ENCODE data around the gene CPAMD8.

The CPAMD8 gene

GRCh38 chr19:16914421-16914820 lies 112.2 kb downstream of the CPAMD8 start:
- DNase-seq: no peak
- H3K4me3 ChIP-seq (ENCODE audit: control insufficient read depth in 1 of 7, extremely low read depth in 1 of 7, insufficient read depth in 4 of 7, low read depth in 2 of 7, low read length in 6 of 7): no peak overlapping the region
- WGBS (ENCODE audit: insufficient coverage): 97% methylated on average over 9 of the region's 11 CpGs
- no peaks in the 10 kb centered on the region for H3K36me3 ChIP-seq (ENCODE audit: control insufficient read depth in 4 of 4, insufficient read depth in 4 of 4, low read length in 3 of 4)
- H3K4me1 ChIP-seq (ENCODE audit: control extremely low read depth in 1 of 4, control insufficient read depth in 4 of 4, insufficient read depth in 4 of 4, low read length in 3 of 4): no peaks in the 10 kb centered on the region
- peaks cover 0 to 1% (median 0%) of the 10 kb centered on the region in 5 experiments for H3K27me3 ChIP-seq (replicated peaks in 2 of 5; ENCODE audit: control insufficient read depth in 4 of 5, insufficient read depth in 5 of 5, low read length in 4 of 5)
- CTCF ChIA-PET: no interaction called here
- POLR2A ChIA-PET: no interaction called here
- H3K9me3 ChIP-seq (ENCODE audit: control extremely low read depth in 1 of 5, control insufficient read depth in 4 of 5, insufficient read depth in 2 of 5, low read depth in 1 of 5, low read length in 4 of 5): peaks cover 2 to 39% (median 17%) of the 10 kb centered on the region in 5 experiments
- no peak overlapping the region for H3K27ac ChIP-seq (ENCODE audit: insufficient read depth in 1 of 2, low read depth in 1 of 2, low read length in 2 of 2, poor library complexity in 1 of 2, severe bottlenecking in 2 of 2)

GRCh38 chr19:16912780-16913179 lies 113.8 kb downstream of the CPAMD8 start:
- H3K36me3 ChIP-seq (ENCODE audit: control insufficient read depth in 4 of 4, insufficient read depth in 4 of 4, low read length in 3 of 4): no peaks in the 10 kb centered on the region
- WGBS (ENCODE audit: insufficient coverage): 83% methylated on average over 3 of the region's 4 CpGs
- no peaks in the 10 kb centered on the region for H3K4me1 ChIP-seq (ENCODE audit: control extremely low read depth in 1 of 4, control insufficient read depth in 4 of 4, insufficient read depth in 4 of 4, low read length in 3 of 4)
- ChIA-PET POLR2A (no interaction called here), CTCF (no interaction called here)
- H3K27me3 ChIP-seq (replicated peaks in 2 of 5; ENCODE audit: control insufficient read depth in 4 of 5, insufficient read depth in 5 of 5, low read length in 4 of 5): peaks cover 0 to 1% (median 0%) of the 10 kb centered on the region in 5 experiments
- no peak overlapping the region for H3K27ac ChIP-seq (ENCODE audit: insufficient read depth in 1 of 2, low read depth in 1 of 2, low read length in 2 of 2, poor library complexity in 1 of 2, severe bottlenecking in 2 of 2)
- H3K4me3 ChIP-seq (ENCODE audit: control insufficient read depth in 1 of 7, extremely low read depth in 1 of 7, insufficient read depth in 4 of 7, low read depth in 2 of 7, low read length in 6 of 7): no peak overlapping the region
- H3K9me3 ChIP-seq (ENCODE audit: control extremely low read depth in 1 of 5, control insufficient read depth in 4 of 5, insufficient read depth in 2 of 5, low read depth in 1 of 5, low read length in 4 of 5): peaks cover 2 to 34% (median 17%) of the 10 kb centered on the region in 5 experiments
- DNase-seq: no peak

GRCh38 chr19:16911046-16911445 lies 115.6 kb downstream of the CPAMD8 start:
- Histone ChIP-seq H3K9me3 (ENCODE audit: control extremely low read depth in 1 of 5, control insufficient read depth in 4 of 5, insufficient read depth in 2 of 5, low read depth in 1 of 5, low read length in 4 of 5) (peaks cover 2 to 34% (median 17%) of the 10 kb centered on the region in 5 experiments), H3K27ac (ENCODE audit: insufficient read depth in 1 of 2, low read depth in 1 of 2, low read length in 2 of 2, poor library complexity in 1 of 2, severe bottlenecking in 2 of 2) (no peak overlapping the region), H3K4me1 (ENCODE audit: control extremely low read depth in 1 of 4, control insufficient read depth in 4 of 4, insufficient read depth in 4 of 4, low read length in 3 of 4) (no peaks in the 10 kb centered on the region), H3K36me3 (ENCODE audit: control insufficient read depth in 4 of 4, insufficient read depth in 4 of 4, low read length in 3 of 4) (no peaks in the 10 kb centered on the region), H3K4me3 (ENCODE audit: control insufficient read depth in 1 of 7, extremely low read depth in 1 of 7, insufficient read depth in 4 of 7, low read depth in 2 of 7, low read length in 6 of 7) (no peak overlapping the region), H3K27me3 (replicated peaks in 2 of 5; ENCODE audit: control insufficient read depth in 4 of 5, insufficient read depth in 5 of 5, low read length in 4 of 5) (peaks cover 0 to 2% (median 0%) of the 10 kb centered on the region in 5 experiments)
- no peak for DNase-seq
- POLR2A ChIA-PET: no interaction called here
- CTCF ChIA-PET: interaction anchor here (1.3 kb wide), 1 partner anchor 10 kb away, joined by 3 read pairs; no protein-coding TSS in a partner anchor
- WGBS (ENCODE audit: insufficient coverage): 89% methylated on average over 3 of the region's 7 CpGs

GRCh38 chr19:16908759-16909158 lies 117.9 kb downstream of the CPAMD8 start:
- CTCF ChIA-PET: no interaction called here
- DNase-seq: no peak
- WGBS (ENCODE audit: insufficient coverage): 86% methylated on average over 12 of the region's 12 CpGs

GRCh38 chr19:16904599-16904998 lies 122.0 kb downstream of the CPAMD8 start:
- H3K4me1 ChIP-seq (ENCODE audit: control extremely low read depth in 1 of 4, control insufficient read depth in 4 of 4, insufficient read depth in 4 of 4, low read length in 3 of 4): peaks cover 0 to 5% (median 4%) of the 10 kb centered on the region in 4 experiments
- no peaks in the 10 kb centered on the region for H3K9me3 ChIP-seq (ENCODE audit: control extremely low read depth in 1 of 5, control insufficient read depth in 4 of 5, insufficient read depth in 2 of 5, low read depth in 1 of 5, low read length in 4 of 5)
- POLR2A ChIA-PET: interaction anchor here (0.6 kb wide), 1 partner anchor 79 kb away, joined by 3 read pairs; no protein-coding TSS in a partner anchor
- no peak for DNase-seq
- no peaks in the 10 kb centered on the region for H3K36me3 ChIP-seq (ENCODE audit: control insufficient read depth in 4 of 4, insufficient read depth in 4 of 4, low read length in 3 of 4)
- 88% methylated on average over 2 of the region's 5 CpGs for WGBS (ENCODE audit: insufficient coverage)
- H3K4me3 ChIP-seq (ENCODE audit: control insufficient read depth in 1 of 7, extremely low read depth in 1 of 7, insufficient read depth in 4 of 7, low read depth in 2 of 7, low read length in 6 of 7): no peak overlapping the region
- H3K27me3 ChIP-seq (replicated peaks in 2 of 5; ENCODE audit: control insufficient read depth in 4 of 5, insufficient read depth in 5 of 5, low read length in 4 of 5): peaks cover 0 to 5% (median 0%) of the 10 kb centered on the region in 5 experiments
- no peak overlapping the region for H3K27ac ChIP-seq (ENCODE audit: insufficient read depth in 1 of 2, low read depth in 1 of 2, low read length in 2 of 2, poor library complexity in 1 of 2, severe bottlenecking in 2 of 2)
- CTCF ChIA-PET: interaction anchor here (2.9 kb wide), 1 partner anchor 69 kb away, joined by 10 read pairs; no protein-coding TSS in a partner anchor

More at GRCh38 chr19:16908759-16909158, 117.9 kb downstream of the CPAMD8 start:
- POLR2A ChIA-PET: no interaction called here
- no peak overlapping the region for H3K27ac ChIP-seq (ENCODE audit: insufficient read depth in 1 of 2, low read depth in 1 of 2, low read length in 2 of 2, poor library complexity in 1 of 2, severe bottlenecking in 2 of 2)
- no peaks in the 10 kb centered on the region for H3K4me1 ChIP-seq (ENCODE audit: control extremely low read depth in 1 of 4, control insufficient read depth in 4 of 4, insufficient read depth in 4 of 4, low read length in 3 of 4)
- peaks cover 0 to 5% (median 0%) of the 10 kb centered on the region in 5 experiments for H3K27me3 ChIP-seq (replicated peaks in 2 of 5; ENCODE audit: control insufficient read depth in 4 of 5, insufficient read depth in 5 of 5, low read length in 4 of 5)
- peaks cover 2 to 24% (median 12%) of the 10 kb centered on the region in 5 experiments for H3K9me3 ChIP-seq (ENCODE audit: control extremely low read depth in 1 of 5, control insufficient read depth in 4 of 5, insufficient read depth in 2 of 5, low read depth in 1 of 5, low read length in 4 of 5)
- H3K4me3 ChIP-seq (ENCODE audit: control insufficient read depth in 1 of 7, extremely low read depth in 1 of 7, insufficient read depth in 4 of 7, low read depth in 2 of 7, low read length in 6 of 7): no peak overlapping the region
- H3K36me3 ChIP-seq (ENCODE audit: control insufficient read depth in 4 of 4, insufficient read depth in 4 of 4, low read length in 3 of 4): no peaks in the 10 kb centered on the region

- no peaks in the 10 kb centered on the region for H3K9me3 ChIP-seq (ENCODE audit: control extremely low read depth in 1 of 5, control insufficient read depth in 4 of 5, insufficient read depth in 2 of 5, low read depth in 1 of 5, low read length in 4 of 5)
- no peaks in the 10 kb centered on the region for H3K36me3 ChIP-seq (ENCODE audit: control insufficient read depth in 4 of 4, insufficient read depth in 4 of 4, low read length in 3 of 4)
- POLR2A ChIA-PET: no interaction called here
- CTCF ChIA-PET: no interaction called here
- H3K27me3 ChIP-seq (replicated peaks in 2 of 5; ENCODE audit: control insufficient read depth in 4 of 5, insufficient read depth in 5 of 5, low read length in 4 of 5): peaks cover 0 to 13% (median 0%) of the 10 kb centered on the region in 5 experiments
- no peak for DNase-seq
- no CpG with 5 or more reads among the region's 7 CpGs for WGBS (ENCODE audit: insufficient coverage)
- no peak overlapping the region for H3K4me3 ChIP-seq (ENCODE audit: control insufficient read depth in 1 of 7, extremely low read depth in 1 of 7, insufficient read depth in 4 of 7, low read depth in 2 of 7, low read length in 6 of 7)
- peaks cover 0 to 9% (median 7%) of the 10 kb centered on the region in 4 experiments for H3K4me1 ChIP-seq (ENCODE audit: control extremely low read depth in 1 of 4, control insufficient read depth in 4 of 4, insufficient read depth in 4 of 4, low read length in 3 of 4)
- H3K27ac ChIP-seq (ENCODE audit: insufficient read depth in 1 of 2, low read depth in 1 of 2, low read length in 2 of 2, poor library complexity in 1 of 2, severe bottlenecking in 2 of 2): no peak overlapping the region
Measured at GRCh38 chr19:16903347-16903746, 123.3 kb downstream of the CPAMD8 start.

- no peak for DNase-seq
- Histone ChIP-seq H3K36me3 (ENCODE audit: control insufficient read depth in 4 of 4, insufficient read depth in 4 of 4, low read length in 3 of 4) (no peaks in the 10 kb centered on the region), H3K9me3 (ENCODE audit: control extremely low read depth in 1 of 5, control insufficient read depth in 4 of 5, insufficient read depth in 2 of 5, low read depth in 1 of 5, low read length in 4 of 5) (no peaks in the 10 kb centered on the region), H3K27me3 (replicated peaks in 2 of 5; ENCODE audit: control insufficient read depth in 4 of 5, insufficient read depth in 5 of 5, low read length in 4 of 5) (peaks cover 0 to 21% (median 0%) of the 10 kb centered on the region in 5 experiments), H3K4me1 (ENCODE audit: control extremely low read depth in 1 of 4, control insufficient read depth in 4 of 4, insufficient read depth in 4 of 4, low read length in 3 of 4) (peaks cover 0 to 13% (median 11%) of the 10 kb centered on the region in 4 experiments), H3K27ac (ENCODE audit: insufficient read depth in 1 of 2, low read depth in 1 of 2, low read length in 2 of 2, poor library complexity in 1 of 2, severe bottlenecking in 2 of 2) (no peak overlapping the region), H3K4me3 (ENCODE audit: control insufficient read depth in 1 of 7, extremely low read depth in 1 of 7, insufficient read depth in 4 of 7, low read depth in 2 of 7, low read length in 6 of 7) (no peak overlapping the region)
- WGBS (ENCODE audit: insufficient coverage): 97% methylated on average over 12 of the region's 12 CpGs
- CTCF ChIA-PET: interaction anchor here (0.7 to 5.2 kb wide), 3 partner anchors 67 to 149 kb away, joined by 3 to 33 read pairs (median 3); no protein-coding TSS in a partner anchor
- POLR2A ChIA-PET: no interaction called here
Measured at GRCh38 chr19:16902545-16902944, 124.1 kb downstream of the CPAMD8 start.
